ENCODE results near the gene SYNE3. TPM values are rescaled to one million over a fixed set of nuclear protein-coding genes. Genes with fewer than 3 reads are reported as not detected.

Gene SYNE3
- total RNA-seq, 1 experiment from 2014 or later = 8.3 TPM

- DNase-seq (ENCODE audit: low read depth in 1 of 2, low spot score in 2 of 2) = no peak
- Histone ChIP-seq H3K4me3 (no peak overlapping the region), H3K27me3 (replicated peaks) (no peaks in the 10 kb centered on the region), H3K36me3 (peaks cover 4% of the 10 kb centered on the region), H3K9me3 (replicated peaks) (no peaks in the 10 kb centered on the region), H3K27ac (no peak overlapping the region), H3K4me1 (replicated peaks) (no peaks in the 10 kb centered on the region)
Measured at GRCh38 chr14:95468448-95469133, 47.9 kb downstream of the SYNE3 start.

- no peak for DNase-seq (ENCODE audit: low read depth in 1 of 2, low spot score in 2 of 2)
- no peak overlapping the region for H3K27ac ChIP-seq
Measured at GRCh38 chr14:95467657-95468056, 48.8 kb downstream of the SYNE3 start.

GRCh38 chr14:95467232-95467631 lies 49.2 kb downstream of the SYNE3 start:
- H3K27ac ChIP-seq = no peak overlapping the region
- no peak overlapping the region for H3K4me3 ChIP-seq
- H3K27me3 ChIP-seq (replicated peaks) = no peaks in the 10 kb centered on the region
- no peak for DNase-seq (ENCODE audit: low read depth in 1 of 2, low spot score in 2 of 2)
- no peaks in the 10 kb centered on the region for H3K4me1 ChIP-seq (replicated peaks)
- H3K36me3 ChIP-seq = peaks cover 4% of the 10 kb centered on the region
- H3K9me3 ChIP-seq (replicated peaks) = no peaks in the 10 kb centered on the region

More at GRCh38 chr14:95467657-95468056, 48.8 kb downstream of the SYNE3 start:
- peaks cover 4% of the 10 kb centered on the region for H3K36me3 ChIP-seq
- no peaks in the 10 kb centered on the region for H3K27me3 ChIP-seq (replicated peaks)
- H3K9me3 ChIP-seq (replicated peaks) = no peaks in the 10 kb centered on the region
- H3K4me3 ChIP-seq = no peak overlapping the region
- H3K4me1 ChIP-seq (replicated peaks) = no peaks in the 10 kb centered on the region

Other genes with a start within 250 kb of the SYNE3 start
- 4.1 and 4.7 TPM in 2 replicates for gene CLMN, start 196.7 kb downstream of the SYNE3 start, total RNA-seq (2014; rRNA removed; shearing (Covaris generic))
- 56.2 and 82.3 TPM in 2 replicates for gene GLRX5, start 18.4 kb upstream of the SYNE3 start, total RNA-seq (2014; rRNA removed; shearing (Covaris generic))
- not detected in 2 replicates for gene TCL1B, start 169.8 kb upstream of the SYNE3 start, total RNA-seq (2014; rRNA removed; shearing (Covaris generic))
- gene TCL1A, start 197.5 kb upstream of the SYNE3 start, total RNA-seq (2014; rRNA removed; shearing (Covaris generic)) = not detected in 2 replicates

Measured in SJSA1 (cell line).